Ishikawa (cell line): ENCODE results near the gene CLEC7A.

Source experiments
- CEBPB ChIP-seq: IDR thresholded peaks from 2 replicates; pipeline ENCODE4 v1.6.1; 2012
- CREB1 ChIP-seq: IDR thresholded peaks from 2 replicates; pipeline ENCODE4 v1.6.1; 2012; ENCODE audit warnings: low read depth
- EGR1 ChIP-seq: IDR thresholded peaks from 2 replicates; pipeline ENCODE4 v1.6.1; 2012
- EP300 ChIP-seq: IDR thresholded peaks from 2 replicates; pipeline ENCODE4 v1.6.1; 2012; ENCODE audit warnings: borderline replicate concordance
- FOXM1 ChIP-seq: IDR thresholded peaks from 2 replicates; pipeline ENCODE4 v1.6.1; 2012; ENCODE audit warnings: low read depth, borderline replicate concordance
- NFIC ChIP-seq: IDR thresholded peaks from 2 replicates; pipeline ENCODE4 v1.6.1; 2012
- RAD21 ChIP-seq: IDR thresholded peaks from 2 replicates; pipeline ENCODE4 v1.6.1; 2012; ENCODE audit warnings: low read depth
- TAF1 ChIP-seq: IDR thresholded peaks from 2 replicates; pipeline ENCODE4 v1.6.1; 2012; ENCODE audit warnings: low read depth, mild to moderate bottlenecking
- TCF12 ChIP-seq: IDR thresholded peaks from 2 replicates; pipeline ENCODE4 v1.6.1; 2012; ENCODE audit warnings: low read depth
- TEAD4 ChIP-seq: IDR thresholded peaks from 2 replicates; pipeline ENCODE4 v1.6.1; 2012
- YY1 ChIP-seq: IDR thresholded peaks from 2 replicates; pipeline ENCODE4 v1.6.1; 2012; ENCODE audit warnings: low read depth
- ZBTB7A ChIP-seq: IDR thresholded peaks from 2 replicates; pipeline ENCODE4 v1.6.1; 2012; ENCODE audit warnings: low read depth
- TF ChIP-seq, protein P1 (sequence below): IDR thresholded peaks from 2 replicates; pipeline ENCODE4 v1.6.1; 2012; ENCODE audit warnings: low read depth, mild to moderate bottlenecking
- TF ChIP-seq, protein P2 (sequence below): IDR thresholded peaks from 2 replicates; pipeline ENCODE4 v1.6.1; 2012
- TF ChIP-seq, protein P3 (sequence below): IDR thresholded peaks from 2 replicates; pipeline ENCODE4 v1.6.1; 2012

Gene CLEC7A

DNA sequence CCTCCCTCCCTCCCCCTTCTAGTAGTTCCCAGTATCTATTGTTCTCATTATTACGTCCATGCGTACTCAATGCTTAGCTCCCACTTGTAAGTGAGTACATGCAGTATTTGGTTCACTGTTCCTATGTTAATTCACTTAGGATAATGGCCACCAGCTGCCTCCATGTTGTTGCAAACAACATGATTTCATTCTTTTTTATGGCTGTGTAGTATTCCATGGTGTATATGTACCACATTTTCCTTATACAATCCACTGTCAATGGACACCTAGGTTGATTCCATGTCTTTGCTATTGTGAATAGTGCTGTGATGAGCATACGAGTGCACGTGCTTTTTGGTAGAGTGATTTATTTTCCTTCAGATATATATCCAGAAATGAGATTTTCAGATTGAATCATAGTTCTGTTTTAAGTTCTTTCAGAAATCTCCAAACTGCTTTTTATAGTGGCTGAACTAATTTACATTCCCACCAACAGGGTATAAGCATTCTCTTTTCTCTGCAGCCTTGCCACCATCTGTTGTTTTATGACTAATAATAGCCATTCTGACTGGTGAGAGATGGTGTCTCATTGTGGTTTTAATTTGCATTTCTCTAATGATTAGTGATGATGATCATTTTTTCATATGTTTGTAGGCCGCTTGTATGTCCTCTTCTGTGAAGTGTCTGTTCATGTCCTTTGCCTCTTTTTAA lies 17.9 kb upstream of the CLEC7A start:
- TF ChIP-seq RAD21 (no peak), EP300 (no peak), CEBPB (no peak), TEAD4 (no peak), CREB1 (no peak), TAF1 (no peak), NFIC (no peak)
- TF ChIP-seq, protein P1, sequence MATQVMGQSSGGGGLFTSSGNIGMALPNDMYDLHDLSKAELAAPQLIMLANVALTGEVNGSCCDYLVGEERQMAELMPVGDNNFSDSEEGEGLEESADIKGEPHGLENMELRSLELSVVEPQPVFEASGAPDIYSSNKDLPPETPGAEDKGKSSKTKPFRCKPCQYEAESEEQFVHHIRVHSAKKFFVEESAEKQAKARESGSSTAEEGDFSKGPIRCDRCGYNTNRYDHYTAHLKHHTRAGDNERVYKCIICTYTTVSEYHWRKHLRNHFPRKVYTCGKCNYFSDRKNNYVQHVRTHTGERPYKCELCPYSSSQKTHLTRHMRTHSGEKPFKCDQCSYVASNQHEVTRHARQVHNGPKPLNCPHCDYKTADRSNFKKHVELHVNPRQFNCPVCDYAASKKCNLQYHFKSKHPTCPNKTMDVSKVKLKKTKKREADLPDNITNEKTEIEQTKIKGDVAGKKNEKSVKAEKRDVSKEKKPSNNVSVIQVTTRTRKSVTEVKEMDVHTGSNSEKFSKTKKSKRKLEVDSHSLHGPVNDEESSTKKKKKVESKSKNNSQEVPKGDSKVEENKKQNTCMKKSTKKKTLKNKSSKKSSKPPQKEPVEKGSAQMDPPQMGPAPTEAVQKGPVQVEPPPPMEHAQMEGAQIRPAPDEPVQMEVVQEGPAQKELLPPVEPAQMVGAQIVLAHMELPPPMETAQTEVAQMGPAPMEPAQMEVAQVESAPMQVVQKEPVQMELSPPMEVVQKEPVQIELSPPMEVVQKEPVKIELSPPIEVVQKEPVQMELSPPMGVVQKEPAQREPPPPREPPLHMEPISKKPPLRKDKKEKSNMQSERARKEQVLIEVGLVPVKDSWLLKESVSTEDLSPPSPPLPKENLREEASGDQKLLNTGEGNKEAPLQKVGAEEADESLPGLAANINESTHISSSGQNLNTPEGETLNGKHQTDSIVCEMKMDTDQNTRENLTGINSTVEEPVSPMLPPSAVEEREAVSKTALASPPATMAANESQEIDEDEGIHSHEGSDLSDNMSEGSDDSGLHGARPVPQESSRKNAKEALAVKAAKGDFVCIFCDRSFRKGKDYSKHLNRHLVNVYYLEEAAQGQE: no peak
- TF ChIP-seq, protein P2, sequence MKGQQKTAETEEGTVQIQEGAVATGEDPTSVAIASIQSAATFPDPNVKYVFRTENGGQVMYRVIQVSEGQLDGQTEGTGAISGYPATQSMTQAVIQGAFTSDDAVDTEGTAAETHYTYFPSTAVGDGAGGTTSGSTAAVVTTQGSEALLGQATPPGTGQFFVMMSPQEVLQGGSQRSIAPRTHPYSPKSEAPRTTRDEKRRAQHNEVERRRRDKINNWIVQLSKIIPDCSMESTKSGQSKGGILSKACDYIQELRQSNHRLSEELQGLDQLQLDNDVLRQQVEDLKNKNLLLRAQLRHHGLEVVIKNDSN: no peak
- TF ChIP-seq, protein P3, sequence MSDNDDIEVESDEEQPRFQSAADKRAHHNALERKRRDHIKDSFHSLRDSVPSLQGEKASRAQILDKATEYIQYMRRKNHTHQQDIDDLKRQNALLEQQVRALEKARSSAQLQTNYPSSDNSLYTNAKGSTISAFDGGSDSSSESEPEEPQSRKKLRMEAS: no peak

DNA sequence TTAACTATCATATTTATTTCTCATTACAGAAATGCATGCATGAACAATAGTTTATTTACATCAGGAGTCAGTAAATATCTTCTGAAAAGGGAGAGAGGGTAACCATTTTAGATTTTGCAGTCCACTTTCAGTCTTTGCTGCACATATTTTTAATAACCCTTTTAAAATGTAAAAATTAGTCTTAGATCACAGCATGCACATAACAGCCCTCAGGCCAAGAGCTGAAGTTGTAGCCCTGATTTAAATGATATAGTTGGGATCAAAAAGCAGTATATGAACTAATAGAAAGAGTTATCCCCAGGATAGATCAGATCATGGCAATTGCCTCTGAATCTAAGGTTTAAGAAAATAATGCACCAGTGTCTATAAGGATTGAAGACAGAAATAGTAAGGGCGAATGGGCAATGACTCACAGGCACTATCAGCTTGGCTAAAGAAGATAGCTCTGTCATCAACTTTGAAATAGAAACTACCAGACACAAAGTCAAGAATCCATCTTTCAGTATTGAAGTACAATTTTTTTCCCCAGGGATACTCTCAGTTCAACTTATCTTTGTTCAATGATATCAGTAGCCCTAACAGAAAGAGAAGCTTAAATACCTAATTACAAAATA lies 13.1 kb upstream of the CLEC7A start:
- TF ChIP-seq, protein P1: no peak
- TF ChIP-seq RAD21: no peak
- TF ChIP-seq TEAD4: no peak
- TF ChIP-seq, protein P2: no peak
- no peak for TF ChIP-seq TCF12
- no peak for TF ChIP-seq FOXM1
- TF ChIP-seq, protein P3: no peak
- no peak for TF ChIP-seq EGR1
- TF ChIP-seq YY1: no peak
- TF ChIP-seq CREB1: no peak
- no peak for TF ChIP-seq CEBPB
- TF ChIP-seq EP300: no peak
- TF ChIP-seq ZBTB7A: no peak
- TF ChIP-seq NFIC: no peak
- no peak for TF ChIP-seq TAF1

DNA sequence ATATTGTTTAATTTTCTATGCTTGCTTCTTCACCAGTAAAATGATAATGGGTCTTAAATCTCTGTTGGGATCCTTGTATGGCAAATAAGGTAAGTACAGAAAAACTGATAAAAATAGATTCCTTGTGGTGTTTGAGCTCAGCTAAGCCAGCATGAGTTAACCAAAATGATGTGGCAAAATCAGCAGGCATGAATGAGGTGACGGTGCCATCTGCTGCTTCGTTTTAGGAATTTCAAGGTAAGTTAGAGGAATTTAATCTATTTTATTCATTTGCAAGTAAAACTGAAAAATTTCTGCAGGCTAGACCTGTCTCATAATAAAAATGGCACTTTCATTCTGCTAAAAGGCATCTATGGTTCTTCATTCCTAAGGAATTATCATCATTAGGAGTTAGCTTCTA lies 10.0 kb upstream of the CLEC7A start:
- TF ChIP-seq, protein P3: no peak
- TF ChIP-seq RAD21: peak; percentile 89

DNA sequence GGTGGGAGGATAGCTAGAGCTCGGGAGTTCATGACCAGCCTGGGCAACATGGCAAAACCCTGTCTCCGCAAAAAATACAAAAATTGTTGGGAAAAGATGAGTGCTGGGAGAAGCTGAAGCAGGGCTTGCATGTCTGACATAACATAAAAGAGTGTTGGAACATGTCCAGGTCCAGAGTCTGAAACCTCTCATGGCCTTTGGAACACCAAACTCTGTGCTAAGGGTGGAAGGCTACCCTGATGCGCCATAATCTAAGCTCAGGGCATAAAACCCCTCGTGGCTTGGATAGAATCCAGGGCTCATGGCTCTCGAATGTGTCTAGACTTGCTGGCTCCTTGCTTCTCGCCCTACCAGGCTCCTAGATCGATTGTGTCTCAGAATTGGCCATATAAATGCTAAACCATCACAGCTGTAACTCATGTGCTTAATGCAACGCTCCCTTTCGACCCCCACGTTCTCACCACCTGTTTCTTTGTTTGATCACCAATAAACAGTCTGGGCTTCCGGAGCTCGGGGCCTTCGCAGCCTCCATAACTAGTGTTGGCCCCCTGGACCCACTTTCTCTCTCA lies 6.7 kb upstream of the CLEC7A start:
- no peak for TF ChIP-seq TAF1
- TF ChIP-seq TCF12: no peak
- no peak for TF ChIP-seq TEAD4

DNA sequence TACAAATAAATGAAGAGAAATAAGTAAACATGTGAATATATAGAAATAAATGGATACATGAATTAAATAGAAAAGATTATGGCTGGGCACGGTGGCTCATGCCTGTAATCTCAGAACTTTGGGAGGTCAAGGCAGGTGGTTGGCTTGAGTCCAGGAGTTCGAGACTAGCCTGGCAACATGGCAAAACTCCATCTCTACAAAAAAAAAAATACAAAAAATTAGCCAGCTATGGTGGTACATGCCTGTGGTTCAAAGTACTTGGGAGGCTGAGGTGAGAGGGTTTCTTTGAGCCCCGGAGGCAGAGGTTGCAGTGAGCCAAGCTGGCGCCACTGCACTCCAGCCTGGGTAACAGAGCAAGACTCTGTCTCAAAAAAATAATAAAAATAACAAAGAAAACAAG lies 5.1 kb upstream of the CLEC7A start:
- TF ChIP-seq EGR1 (no peak), CEBPB (no peak), RAD21 (no peak), FOXM1 (no peak), YY1 (no peak), EP300 (no peak), TAF1 (no peak)
- TF ChIP-seq, protein P1: no peak
- TF ChIP-seq, protein P2: no peak
